GM19035 (cell line): ENCODE data around the gene LRFN2.

Experiments
- ATAC-seq: cut with Tn5 transposase; IDR thresholded peaks from one replicate; pipeline ENCODE4 v1.9.1; 2021; ENCODE audit not compliant: unreplicated experiment

LRFN2 gene

GRCh38 chr6:40439026-40439800 lies 148.0 kb downstream of the LRFN2 start:
- no peak for ATAC-seq

- no peak for ATAC-seq
Observed at GRCh38 chr6:40438246-40438887, 148.8 kb downstream of the LRFN2 start.

DNA sequence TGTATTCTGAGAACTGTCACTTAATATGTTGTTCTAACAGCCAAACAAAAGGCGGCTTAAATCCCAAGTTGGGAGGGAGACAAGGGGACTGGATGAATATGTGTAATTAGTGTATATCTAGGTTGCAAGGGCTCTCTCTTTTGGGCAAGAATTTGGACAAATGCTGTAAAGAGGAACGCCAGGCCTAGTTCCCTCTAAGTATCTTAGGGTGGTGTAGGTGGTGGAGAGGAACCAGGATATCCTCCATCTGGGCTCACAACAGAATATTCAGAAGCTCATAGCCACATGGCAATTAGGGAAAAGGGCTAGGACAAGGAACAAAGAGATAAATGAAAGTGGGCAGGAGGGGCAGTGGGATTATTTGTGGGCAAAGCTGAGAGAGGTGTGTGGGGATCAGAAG lies 149.5 kb downstream of the LRFN2 start:
- no peak for ATAC-seq

DNA sequence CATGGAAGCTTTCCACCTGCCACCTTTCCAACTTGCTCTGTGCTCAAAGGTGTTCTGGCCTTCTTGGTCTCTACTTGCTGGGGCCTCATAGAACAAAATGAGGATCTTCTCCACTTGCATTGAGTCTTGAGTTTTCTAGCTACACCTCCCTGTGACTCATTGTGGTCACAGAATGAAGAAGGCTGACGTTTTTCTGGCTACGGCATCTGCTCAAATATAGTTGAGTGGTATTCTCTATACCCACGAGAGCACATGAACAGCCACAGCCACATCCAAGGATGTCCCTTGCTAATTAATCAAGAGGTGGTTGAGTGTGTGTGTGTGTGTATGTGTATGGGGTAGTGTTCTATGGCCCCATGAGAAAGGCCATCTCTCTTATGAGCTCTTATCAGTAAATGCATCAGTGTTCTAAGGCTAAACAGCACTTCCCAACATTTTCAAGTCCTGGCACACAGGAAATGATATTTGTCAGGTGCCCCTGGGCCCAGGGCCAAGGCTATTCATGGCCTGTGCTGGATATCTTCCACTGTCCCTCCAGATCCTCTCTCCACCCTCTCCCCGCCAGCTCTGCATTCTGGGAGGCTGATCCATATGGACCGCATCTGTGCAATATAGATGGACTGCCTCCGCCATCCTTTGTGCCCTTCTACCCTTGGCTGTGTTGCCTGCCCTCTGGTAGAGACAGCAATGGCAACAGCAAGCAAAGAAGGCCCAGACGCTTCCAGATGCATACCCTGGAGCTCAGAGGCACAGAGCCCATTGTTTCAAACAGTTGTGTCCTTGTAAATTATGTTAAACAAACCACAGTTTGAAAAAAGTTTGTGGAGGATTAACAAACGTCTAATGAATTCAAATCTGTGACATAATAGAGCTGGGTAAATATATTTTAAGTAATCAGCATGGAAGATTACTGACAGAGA lies 150.2 kb downstream of the LRFN2 start:
- no peak for ATAC-seq

- ATAC-seq = no peak
Observed at GRCh38 chr6:40432982-40433381, 154.2 kb downstream of the LRFN2 start.

DNA sequence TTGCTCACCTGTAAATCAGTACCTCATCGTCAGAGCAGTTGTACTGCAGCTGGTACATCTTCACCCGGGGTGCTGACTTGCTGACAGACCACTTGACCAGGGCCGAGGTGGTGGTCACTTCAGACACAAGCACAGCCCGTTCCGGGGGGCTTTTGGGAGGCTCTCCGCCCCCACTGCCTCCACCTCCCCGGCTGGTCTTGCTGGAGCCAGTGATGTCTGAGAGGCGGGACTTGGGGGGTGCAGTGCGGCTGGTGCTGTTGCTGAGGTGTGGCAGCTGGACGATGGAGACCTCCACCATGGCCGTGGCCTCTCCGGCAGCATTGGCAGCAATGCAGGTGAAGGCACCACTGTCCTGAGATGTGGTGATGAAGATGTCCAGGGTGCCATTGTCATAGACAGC lies 155.5 kb downstream of the LRFN2 start:
- ATAC-seq = no peak

DNA sequence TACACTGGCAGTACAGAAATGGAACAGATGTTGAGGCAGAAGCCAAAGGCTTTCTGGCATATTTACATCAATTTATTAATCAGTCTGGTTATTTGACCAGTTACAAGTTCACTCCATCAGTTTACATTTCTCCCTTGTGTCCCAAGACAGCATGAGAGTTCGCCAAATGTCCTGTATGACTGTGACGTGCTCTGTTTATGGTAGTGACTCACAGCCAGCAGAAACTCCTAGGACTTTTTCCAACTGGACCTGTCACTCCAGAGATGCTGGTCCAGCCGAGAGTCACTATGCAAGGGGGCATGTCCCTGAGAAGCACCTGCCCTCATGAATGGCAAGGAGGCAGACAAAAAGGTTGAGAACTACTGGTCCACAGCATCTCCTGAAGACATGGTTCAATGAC lies 160.0 kb downstream of the LRFN2 start:
- ATAC-seq = no peak

- ATAC-seq = no peak
Observed at GRCh38 chr6:40426346-40427066, 160.7 kb downstream of the LRFN2 start.

DNA sequence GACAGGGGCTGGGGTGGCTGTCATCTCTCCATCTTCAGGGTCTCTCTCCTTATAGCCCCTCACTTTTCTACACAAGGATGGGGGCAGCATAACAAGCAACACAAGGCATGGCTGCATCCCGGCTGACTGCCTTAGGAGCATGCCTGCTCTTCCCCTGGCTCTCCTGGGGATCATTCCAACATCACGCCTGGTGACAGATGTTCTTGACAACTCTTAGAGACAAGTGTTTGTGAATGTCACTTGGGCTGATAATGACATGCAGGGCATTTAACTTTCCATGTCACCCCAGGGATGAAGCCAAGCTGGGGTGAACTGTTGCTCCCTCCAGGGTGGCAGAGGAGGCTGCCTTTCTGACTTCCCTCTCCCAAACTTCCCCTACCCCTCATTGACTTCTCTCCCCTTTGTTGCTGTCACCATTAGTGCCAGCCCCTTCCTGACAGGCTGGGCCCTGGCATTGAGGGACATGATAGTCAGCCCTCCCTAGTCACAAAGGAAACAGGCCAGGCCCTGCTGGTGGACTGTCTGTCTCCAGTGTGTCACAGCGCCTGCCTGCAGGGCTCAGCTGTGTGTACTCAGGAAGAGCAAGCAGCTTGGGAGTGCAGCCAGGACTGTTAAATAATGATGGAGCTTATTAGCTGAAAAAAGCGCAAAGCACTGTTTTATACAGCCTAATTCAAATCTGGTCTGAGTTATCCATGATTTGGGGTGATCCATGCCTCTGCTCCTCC lies 161.8 kb downstream of the LRFN2 start:
- no peak for ATAC-seq

DNA sequence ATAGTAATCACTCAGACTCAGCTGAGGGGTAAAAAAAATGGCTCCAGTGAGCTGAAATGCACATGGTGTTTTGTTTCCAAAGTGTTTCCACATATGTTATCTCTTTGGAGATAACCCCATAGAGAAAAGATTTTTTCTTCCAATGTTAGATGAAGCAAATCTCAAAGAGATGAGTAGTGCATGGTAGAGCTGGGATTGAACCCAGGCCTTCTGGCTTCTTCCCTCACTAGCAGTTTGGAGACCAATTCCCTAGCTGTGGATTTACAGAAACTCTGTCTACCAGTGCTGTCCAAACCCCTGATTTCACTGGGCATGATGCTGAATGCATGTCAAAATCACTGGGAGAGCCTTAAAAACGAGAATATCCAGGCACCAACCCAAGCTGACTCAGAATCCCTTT lies 165.1 kb downstream of the LRFN2 start:
- no peak for ATAC-seq

DNA sequence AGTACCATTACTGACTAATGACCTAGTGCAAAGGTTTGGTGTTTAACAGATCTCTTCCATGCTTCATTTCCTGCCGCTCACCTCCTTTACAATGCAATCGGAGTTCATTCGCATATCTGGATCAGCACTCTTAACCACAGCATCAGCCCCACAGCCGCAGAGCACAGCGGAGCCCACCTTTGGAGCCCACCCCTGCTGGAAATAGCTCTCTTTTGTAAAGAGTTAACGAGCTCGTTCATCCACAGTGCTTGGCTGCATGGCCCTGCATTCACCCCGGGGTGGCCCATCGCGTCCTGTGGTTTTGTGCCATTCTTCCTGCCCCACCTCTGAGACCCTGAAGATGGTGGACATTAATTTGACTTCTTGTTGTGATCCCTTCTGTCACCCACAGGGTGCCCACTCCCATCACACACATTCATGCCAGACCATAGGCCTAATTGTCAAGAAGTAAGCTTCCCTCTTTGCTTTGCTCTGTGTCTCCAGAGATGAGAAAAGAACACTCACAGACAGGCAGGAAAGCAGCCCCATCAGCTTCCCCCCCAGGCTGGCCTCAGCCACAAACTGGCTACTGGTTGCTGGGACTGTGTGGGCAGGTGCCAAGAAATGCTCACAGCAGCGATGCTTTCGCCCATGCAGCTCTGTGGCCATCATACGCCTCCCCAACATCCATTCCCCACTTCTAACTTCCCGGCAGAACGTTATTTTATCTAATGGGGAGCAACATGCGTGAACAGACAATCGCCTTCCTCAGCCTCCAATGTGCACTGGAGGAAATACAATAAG lies 167.0 kb downstream of the LRFN2 start:
- no peak for ATAC-seq

- no peak for ATAC-seq
Observed at GRCh38 chr6:40419377-40419776, 167.8 kb downstream of the LRFN2 start.

GRCh38 chr6:40417031-40417430 lies 170.1 kb downstream of the LRFN2 start:
- ATAC-seq = no peak

DNA sequence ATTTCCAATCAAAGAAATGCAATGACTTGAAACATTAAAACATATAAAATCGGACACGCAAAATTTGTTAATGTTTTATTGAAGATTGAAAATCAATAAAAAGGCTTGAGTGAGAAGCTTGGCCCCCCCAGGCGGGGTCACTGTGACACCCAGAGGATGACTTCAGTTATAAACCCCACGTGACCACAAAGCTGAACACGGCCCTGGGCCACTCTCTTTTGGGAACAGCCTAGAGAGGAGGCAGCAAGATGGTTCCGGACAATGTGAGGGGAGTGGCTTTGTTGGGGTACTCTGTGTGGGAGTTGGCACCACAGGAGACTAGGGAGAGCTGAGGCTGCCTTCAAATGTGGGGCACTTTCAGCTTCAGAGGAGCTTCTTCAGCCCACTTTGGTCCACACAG lies 172.5 kb downstream of the LRFN2 start:
- ATAC-seq = no peak

- no peak for ATAC-seq
Observed at GRCh38 chr6:40413239-40413638, 173.9 kb downstream of the LRFN2 start.

DNA sequence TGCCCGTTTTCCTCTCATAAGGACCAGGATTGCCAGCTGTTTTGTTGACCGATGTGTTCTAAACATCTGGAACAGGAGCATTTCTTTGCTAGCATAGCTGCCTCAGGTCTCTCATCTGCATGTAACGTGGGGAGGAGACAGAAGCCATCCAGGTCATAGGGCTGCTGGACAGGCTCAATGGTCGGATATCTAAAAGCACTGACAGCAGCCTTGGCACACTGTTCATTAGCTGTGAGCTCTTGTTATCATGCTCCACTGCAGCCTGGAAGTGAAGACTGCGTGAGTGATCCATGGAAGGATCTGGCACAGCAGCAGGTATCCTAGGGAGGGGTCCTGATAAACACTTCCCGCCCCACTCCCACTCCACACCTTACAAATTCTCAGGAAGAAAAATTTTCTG lies 175.3 kb downstream of the LRFN2 start:
- no peak for ATAC-seq

DNA sequence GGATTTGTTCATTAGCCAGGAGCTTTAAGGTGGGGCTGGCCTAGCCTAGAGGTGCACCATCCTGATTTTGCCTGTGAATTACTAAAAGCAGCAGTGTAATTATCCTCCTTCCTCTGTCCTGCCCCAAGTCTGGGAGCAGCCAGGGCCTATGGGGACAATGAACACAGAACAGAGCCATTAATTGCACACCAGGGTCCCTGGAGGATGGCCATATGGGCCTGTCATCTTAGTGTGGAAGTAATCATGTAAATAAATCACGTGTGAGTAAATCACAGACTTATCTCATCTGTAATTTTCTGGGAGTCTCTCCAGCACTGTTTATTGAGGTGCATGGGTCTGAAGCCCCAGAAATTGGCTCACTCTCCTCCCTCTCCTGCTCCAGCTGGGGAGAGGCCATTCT lies 176.3 kb downstream of the LRFN2 start:
- no peak for ATAC-seq

DNA sequence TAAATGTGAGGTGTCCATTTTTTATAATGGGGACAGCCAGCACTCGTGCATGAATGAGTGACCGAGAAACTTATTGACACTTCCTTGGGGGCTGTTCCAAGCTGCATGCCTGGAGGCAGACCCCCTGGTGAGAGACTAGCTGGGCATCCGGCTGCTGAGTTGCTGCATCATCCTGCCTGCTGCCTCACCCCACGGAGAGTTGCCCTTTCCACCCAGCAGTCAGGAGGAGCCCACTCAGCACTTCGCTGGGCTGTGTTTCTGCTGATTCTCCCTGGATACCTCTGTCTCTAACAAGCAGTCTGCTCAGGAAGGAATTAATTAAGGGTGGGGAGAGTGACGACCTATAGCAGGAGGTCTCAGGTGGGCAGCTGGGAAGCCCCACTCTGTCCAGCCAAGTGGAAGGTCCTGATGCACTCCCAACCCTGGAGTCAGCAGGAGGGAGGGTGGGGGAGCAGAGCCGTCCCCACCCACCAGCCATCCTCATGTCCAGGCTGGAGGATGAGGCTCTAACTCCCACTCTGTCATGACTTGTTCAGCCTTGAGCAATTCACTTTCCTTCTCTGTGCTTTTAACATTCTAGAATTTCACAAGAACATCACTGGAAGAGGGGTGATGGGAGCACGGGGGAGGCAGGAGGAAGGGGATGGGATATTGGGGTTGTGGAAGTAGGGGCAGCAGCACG lies 177.3 kb downstream of the LRFN2 start:
- ATAC-seq = no peak
